NCI-H2171 (cell line): ENCODE results near the gene RAB3A.
"Not testable (repeated sequence)": the region's sequence is repeated elsewhere in the genome, so short reads cannot be mapped to it uniquely, and the experiment has no call there.

Experiments used
- DNase-seq: peaks from one replicate; lab custom pipeline; 2025; lab: John Stamatoyannopoulos, UW

The RAB3A gene

DNA sequence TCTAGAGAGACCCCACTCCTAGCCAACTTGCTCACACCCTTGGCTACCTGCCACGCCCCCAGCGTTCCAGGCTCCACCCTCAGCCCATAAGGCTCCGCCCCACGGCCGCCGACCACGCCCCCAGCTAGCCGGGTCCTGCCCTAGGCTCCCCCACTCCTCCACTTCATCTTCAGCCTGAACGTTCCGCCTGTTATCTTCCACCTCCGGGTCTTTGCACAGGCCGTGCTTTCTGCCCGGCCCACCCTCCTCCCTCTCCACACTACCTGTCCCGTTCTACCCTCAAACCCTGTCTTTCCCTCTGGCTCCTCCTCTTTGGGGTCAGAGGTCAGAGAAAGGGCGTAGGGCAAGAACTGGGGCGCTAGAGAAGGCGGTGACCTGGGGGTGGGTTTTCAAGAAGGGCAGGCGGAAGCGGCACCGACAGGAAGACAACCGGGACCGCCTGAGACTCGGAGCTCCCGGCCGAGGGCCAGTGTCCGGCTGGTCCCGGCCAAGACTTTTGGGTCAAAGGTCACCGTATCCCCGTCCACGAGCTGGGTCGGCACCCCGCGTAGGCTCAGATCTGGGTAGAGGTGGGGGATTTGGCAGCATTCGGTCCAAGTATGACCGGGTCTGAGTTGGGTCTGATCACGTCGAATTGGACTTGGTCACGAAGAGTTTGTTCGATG lies 20.1 kb upstream of the RAB3A start:
- DNase-seq: no peak

DNA sequence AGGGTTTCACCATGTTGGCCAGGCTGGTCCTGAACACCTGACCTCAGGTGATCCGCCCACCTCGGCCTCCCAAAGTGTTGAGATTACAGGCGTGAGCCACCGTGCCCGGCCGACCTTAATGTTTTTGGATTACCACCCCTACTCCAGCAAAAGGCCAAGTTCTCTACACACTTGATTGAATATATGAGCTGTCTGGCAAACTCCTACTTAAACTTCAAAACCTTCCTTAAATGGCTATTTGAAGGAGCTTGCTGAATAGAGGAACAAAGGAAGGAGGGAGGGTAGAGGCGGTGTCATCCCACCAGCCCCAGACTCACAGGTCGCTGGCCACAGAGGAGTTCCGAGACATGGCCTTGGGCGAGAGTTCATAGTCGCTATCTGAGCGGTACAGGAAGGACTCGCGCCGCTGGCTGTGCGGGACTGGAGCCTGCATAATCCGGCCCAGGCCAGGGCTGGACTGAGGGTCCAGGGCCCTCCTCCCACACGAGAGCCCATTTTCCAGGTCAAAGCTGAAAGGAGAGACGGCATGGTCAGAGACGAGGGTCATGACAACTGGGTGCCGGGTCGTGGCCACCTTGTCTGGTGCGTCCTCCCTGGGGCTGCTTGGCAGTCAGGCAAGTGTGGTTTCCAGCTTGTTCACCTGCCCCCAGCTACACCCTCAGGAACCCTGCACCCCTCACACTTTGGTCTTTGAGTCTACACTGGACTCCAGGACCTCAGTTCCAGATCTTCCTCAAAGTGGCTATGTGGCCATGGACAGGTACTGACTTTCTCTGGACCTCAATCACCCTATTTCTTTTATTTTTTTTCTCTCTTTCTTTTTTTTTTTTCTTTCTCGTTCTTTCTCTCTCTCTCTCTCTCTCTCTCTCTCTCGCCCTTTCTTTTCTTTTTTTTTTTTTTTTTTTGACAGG lies 18.2 kb upstream of the RAB3A start:
- DNase-seq: no peak

DNA sequence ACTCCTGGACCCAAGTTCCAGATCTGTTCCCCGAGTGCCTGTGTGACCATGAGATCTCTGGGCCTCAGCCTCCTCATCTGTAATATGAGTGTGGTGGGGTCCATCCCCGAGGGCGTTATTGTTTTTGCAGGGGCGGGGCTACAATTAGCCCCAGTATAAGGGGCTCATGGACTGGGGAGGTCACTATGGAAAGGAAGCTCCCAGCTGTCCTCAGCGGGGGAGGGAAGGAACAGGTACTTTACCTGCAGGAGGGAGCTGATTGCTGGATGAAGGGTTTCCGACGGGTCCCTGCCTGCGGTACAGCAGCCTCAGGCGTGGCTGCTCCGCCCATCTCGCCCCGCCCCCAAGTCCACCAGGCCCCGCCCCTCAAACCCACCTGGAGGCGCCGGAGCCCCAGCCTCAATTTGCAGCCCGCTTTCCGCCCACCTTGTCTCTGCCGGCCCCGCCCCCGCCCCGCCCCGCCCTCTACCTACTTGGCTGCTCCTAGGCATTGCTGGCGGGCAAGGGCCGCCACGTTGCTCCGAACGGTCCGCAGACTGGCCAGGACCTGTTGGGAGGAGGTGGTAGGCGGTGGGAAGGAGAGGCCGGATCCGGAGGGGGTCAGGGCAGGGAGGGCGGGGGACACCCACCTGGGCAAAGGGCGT lies 16.9 kb upstream of the RAB3A start:
- DNase-seq: no peak

DNA sequence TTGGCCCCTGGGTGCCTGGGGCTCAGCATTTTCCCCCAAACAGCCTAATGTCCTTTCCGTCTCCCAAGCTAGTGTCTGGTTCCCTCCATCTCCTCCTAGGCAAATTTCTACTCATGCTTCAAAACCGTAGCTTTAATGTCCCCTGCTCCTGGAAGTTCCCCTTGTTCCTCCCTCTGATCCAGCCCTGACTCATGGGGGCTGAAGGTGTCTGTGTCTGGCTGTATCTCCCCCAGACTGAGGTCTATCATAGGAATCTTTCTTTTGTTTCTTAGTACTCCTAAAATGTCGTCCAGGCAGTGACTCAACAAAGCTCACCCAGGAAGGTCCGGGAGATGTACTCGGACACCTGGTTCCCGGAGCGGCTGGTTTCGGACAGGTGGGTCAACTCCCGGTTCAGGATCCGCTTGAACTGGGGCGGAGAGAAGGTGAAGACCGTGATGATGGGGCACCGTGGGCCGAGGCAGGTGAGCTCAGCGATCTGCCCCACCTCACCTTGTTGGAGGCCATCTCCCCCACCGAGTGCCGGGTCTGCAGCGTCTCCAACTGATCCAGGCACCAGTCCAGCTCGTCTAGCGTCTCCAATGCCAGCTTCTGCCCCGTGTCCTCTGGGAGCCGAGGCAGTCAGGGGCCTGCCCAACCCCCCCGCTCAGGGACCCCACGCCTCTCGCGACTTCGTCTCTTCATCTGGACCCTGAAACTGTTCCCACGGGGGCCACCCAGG lies 16.2 kb upstream of the RAB3A start:
- no peak for DNase-seq

DNA sequence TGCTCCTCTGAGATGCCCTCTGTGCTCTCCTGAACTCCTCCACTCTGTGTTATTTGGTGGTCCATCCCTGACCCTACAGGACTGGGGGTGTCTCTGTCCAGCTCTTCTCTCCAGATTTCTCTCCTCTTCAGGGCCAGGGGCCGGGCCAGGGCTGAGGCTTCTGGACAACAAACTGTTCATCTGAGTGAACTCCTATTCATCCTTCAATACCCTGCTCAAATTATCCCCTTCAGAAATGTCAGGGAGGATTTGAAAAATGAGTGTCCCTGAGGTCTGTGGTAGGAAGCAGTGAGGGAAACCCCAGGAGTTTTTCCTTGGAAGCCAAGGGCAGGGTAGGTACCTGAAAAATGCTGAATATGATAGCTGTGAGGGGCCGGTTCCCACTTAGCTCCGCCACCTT lies 14.8 kb upstream of the RAB3A start:
- DNase-seq: no peak

DNA sequence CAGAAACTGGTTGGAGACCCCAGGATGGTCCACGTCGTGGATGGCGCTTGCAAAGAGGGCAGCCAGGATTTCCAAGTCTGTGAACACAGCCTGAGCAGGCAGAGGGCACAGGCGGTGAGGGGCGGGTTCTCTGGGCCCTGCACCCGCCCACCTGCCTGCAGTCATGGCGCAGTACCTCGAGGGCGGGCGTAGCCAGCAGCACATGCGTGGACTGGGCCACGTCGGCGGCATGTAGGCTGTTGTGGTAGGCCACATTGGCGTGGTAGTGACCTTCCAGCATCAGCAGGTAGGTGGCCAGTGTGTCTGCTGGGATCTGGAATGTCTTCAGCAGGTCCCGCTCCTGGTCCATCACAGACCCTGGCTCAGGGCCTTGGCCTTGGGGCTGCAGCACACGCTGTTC lies 14.3 kb upstream of the RAB3A start:
- no peak for DNase-seq

DNA sequence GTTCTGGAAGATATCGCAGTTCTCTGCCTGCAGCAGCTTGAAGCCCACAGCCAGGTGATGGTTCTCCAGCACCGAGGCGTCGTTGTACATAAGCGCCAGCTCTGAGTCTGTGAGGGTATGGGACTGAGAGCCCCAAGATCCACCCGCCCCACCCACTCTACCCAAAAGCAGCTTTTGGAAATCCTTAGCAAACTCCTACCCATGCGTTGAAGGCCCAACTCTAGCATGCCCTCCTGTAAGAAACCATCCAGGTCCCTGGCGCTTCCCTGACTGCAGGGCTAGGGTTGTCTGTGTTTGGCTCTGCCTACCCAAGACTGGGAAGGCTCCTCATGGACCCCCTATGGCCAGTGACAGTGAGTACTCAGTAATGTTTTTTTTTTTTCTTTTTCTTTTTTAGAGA lies 12.9 kb upstream of the RAB3A start:
- no peak for DNase-seq

DNA sequence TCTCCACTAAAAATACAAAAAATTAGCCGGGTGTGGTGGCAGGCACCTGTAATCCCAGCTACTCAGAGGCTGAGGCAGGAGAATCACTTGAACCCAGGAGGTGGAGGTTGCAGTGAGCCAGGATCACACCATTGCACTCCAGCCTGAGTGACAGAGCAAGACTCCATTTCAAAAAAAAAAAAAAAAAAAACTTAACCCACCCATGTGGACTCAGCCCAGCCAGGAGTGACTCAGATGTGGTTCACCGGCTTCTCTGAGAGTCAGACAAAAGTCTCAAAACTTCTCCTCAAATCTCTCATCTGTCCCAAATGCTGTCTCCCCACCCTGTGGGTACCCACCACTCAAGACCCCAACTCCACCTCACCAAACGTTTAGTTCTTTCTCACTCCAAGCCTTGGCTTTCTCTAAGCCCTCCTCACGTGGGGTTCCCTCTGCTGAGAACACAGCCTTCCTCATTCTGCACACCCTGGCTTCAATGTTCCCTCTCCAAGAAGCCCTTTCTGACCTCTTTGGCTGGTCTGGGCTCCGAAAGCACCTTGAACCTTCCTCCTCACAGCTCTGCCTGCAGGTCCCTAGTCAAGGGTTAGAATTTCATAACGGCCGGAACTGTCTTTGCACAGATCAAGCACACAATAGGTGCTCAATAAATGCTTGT lies 11.1 kb upstream of the RAB3A start:
- DNase-seq: no peak

DNA sequence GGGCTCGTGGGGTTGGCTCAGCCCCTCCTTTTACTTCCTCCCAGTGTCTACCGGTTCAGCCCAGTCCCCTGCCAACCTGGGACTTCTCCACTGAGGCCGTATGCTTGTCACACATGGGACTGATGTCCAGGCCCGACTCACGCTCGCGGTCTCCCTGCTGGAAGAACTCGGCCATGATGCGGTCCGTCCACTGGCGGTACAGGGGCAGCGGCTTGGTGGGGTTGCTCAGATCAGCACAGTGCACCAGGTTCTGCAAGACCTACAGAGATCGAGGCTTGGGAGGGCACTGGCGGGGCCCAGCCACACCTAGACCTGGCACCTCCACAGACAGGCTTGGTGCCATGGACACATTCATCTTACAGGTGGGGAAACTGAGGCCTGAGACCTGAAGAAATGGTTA lies 7.8 kb upstream of the RAB3A start:
- DNase-seq: no peak

DNA sequence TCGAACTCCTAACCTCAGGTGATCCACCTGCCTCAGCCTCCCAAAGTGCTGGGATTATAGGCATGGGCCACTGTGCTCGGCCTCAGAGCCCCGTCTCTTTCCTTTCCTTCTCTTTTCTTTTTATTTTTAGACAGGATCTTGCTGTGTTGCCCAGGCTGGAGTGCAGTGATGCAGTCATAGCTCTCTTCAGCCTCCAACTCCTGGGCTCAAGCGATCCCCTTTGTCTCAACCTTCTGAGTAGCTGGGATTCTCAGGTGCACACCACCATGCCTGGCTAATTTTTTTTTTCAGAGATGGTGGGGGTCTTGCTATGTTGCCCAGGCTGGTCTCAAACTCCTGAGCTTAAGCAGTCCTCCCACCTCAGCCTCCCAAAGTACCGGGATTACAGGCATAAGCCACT lies 6.1 kb upstream of the RAB3A start:
- DNase-seq: not testable (repeated sequence)

DNA sequence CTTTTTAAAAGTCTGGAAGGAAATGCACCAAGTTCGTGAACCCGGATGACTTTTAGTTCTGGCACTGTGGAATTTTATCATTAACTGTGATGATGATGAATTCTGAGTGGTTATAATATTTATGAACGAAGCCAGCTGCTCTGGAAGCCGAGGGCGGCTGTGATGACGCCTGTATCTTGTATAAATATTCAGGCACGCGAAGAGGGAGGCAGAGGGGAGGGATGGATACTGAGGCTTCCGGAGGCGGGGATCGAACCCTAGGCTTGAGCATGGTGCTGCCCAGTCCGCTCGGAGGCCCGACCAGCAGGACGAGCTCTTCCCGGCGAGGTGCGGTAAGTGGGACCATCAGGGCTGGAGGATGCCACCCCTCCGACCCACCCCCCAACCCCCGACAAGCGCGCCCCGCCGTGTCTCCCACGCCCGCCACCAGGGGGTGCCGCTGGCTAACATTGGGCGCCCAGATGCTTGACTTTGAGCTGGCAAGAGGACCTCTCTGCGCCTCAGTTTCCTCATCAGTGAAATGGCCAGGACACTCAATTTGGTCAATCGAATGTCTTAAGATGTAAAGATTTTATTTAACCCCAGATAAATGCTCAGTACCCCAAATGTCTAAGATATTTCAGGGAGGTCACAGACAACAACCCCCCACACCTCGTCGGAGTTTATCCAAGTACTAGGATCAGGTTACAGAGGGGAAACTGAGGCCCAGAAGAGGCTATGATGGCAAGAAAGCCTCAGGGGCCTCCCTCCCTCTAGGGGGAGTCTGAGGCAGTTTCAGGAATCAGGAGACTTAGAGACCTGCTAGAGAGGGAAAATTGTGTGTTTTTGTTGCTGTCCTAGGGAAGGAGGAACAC lies 4.5 kb upstream of the RAB3A start:
- peak; percentile 10 for DNase-seq

DNA sequence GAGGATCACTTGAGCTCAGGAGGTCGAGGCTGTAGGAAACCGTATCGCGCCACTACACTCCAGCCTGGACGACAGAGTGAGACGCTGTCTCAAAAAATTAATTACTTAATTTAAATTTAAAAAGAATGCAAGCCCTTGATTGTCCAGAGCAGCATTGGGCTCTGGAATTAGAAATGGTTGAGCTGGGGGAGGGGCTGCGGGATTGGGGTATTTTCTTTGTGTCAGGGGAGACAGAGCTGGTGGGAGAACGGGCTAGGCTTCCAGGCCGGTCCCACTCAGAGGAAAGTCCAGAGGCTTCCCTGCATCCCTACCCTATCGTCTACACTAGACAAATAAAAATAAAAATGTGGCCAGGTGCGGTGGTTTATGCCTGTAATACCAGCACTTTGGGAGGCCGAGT lies 2.2 kb upstream of the RAB3A start:
- no peak for DNase-seq

DNA sequence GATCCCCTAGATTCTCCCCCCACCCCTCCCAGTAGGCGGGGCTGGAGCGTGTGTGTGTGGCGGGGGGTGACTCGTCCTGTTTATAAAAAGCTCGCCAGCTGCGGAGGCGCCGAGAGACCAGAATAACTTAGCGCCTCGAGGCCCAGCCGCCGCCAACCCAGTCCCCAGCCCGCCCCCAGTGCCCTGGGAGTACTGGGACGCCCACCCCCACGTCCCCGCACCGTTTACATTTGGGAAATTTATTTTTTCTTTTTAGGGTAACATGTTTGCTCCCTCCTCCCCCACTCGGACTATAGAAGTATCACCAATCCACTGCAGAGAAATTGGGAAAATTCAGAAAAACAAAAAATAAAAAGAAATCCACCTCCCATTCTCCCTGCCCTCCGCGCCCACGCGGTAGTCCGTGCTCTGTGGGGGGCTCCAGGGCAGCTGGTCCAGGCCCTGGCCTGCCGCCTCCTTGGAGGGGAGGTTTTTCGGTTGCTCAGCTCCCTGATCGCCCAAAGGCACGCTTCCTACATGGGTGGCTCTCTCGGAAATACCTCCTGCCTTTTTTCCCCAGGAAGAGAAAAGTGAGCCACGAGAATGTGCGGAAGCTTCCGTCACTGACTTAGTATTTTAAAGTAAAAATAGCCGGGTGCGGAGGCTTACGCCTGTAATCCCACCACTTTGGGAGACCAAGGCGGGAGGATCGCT lies 1.5 kb upstream of the RAB3A start:
- peak; percentile 56 for DNase-seq

DNA sequence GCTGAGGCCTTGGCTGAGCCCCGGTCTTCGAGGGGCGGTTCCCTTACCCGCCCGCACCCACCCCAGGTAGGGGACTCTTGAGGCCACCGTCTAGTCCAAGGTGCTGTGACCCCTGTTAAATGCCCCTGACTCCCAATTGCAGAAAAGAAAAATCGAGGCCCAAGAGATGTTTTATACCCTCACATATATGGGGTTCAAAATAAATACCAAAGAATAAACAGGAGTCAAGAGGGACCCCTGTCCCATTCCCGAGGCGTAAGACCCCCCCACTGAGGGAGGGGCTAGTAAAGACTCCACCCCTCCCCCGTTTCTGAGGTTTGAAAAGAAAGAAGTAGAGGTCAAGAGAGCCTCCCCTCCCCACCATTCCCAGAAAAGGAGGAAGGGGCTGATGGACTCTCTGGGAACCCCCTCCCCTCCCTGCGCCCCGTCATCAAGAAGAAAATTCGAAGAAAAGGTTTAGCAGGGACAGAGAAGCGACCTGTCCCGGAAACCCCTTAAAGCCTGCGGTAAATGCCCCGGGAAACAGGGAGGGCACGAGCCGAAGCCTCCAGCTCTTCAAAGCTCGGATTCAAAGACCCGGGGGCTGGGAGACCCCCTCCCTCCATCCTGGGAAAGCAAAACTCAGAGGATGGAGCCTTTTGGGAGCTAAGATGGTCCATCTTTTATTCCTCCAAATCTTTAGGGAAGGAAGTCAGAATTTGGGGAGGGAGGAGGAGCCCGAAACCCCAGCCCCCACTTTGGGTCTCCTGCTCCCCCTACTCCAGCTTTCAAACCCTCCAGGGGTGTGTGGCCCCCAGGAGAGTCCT lies 755 bp upstream of the RAB3A start:
- peak; percentile 73 for DNase-seq

DNA sequence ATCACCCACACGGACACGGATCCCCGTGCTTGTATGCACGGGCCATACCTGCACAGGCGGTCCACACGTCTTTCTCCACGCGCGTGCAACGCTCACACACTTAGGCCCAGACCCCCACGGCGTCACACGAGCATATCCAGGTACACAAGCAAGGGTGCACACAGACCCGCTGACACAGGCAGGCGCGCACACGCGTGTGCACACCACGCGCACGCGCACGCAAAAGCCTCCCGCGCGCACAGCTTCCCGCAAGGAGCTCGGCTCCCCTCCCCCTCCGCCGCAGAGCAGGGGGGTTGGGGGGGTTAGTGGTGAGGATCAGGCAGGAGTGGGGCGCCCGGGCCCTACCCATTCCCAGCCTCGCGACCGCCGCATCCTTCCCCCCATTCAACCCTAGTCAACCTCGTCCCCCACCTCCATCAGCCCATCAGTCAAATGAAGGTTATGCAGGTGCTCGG lies 407 bp downstream of the RAB3A start:
- DNase-seq: peak; percentile 33

DNA sequence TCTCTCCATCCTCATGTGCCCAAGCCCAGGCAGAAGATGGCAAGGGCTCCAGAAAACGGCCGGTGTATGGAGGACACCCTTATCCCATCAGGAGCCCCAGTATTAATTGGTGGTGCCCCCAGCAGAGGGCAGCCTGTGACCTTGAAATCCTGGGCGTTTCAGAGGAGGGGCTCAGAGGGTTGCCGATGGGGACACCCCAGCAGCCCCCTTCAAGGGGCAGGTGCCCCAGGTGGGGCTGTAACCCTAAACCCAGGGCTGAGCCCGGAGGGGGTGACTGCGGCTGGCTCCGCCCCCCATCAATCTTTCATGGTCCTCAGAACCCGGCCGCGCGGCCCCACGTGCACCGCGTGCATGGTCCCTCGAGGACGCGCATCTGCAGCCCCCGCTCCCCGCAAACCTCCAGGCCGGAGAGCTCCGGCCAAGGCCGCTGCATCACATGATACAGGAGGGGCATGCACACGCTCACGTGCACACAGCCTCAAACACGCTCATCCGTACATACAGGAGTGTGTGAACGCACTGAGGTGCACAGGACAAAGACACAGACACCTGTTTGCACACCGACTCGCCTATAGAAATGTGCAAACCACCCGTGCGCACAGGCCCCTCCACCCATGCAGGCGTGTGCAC lies 949 bp downstream of the RAB3A start:
- DNase-seq: peak; percentile 15

DNA sequence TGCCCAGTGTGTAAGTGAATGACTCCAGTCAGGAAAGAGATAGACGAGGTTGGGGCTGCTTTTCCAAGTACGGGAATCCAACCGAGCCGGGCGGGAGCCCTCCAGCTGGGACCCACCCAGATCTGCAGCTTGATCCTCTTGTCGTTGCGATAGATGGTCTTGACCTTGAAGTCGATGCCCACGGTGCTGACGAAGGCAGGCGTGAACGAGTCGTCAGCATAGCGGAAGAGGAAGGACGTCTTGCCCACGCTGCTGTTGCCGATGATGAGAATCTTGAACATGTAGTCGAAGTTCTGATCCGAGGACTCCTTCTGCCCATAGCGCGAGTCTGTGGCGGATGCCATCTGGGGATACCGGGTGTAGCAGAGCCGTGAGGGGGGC lies 1.5 kb downstream of the RAB3A start:
- DNase-seq: no peak

DNA sequence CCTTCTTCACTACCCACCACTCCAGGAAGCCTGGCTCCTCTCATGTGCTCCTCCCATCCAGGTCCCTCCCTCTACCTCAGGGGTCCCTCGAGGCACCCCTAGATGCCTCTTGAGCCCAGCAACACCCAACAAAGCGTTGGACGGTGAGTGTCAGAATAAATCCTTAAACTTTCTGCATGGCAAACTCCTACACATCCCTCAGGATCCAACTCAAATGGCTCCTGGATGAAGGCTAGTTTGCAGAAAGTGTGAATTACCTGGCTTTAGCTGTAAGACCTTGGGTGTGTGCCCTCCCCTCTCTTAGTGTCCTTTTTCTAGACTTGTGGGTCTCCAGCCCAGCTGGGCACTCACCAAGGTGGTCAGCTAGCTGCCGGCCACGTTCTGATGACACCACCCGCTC lies 5.5 kb downstream of the RAB3A start:
- no peak for DNase-seq

DNA sequence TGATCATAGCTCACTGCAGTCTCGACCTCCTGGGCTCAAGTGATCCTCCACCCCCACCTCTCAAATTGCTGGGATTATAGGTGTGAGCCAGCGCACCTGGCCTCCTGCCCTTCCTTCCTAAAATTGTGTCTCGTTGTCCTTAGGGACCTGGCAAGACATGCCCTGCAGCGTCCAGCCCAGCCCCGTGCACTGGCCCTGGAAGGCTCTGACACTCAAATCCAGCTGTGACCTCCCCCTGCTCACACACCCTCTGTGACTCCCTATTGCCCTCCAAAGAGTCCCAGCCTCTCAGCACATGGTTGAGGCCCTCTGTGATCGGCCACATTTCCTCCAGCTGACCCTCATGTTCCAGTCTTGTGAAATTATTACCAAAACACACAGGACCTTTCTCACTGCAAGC lies 5.9 kb downstream of the RAB3A start:
- DNase-seq: no peak
